ENCODE data around the gene GALNT14.

The GALNT14 gene

GRCh38 chr2:31078011-31078410 lies 60.2 kb downstream of the GALNT14 start:
- TF ChIP-seq CTCF (IDR thresholded peaks at IDR 0.05) (no peak), ZFX (IDR thresholded peaks at IDR 0.05; ENCODE audit: borderline replicate concordance) (no peak)
- no peak overlapping the region for H3K27ac ChIP-seq

- no peak for TF ChIP-seq ZFX (IDR thresholded peaks at IDR 0.05; ENCODE audit: borderline replicate concordance)
- no peak for TF ChIP-seq CTCF (IDR thresholded peaks at IDR 0.05)
- H3K27ac ChIP-seq: no peak overlapping the region
Measured at GRCh38 chr2:31075941-31076590, 62.2 kb downstream of the GALNT14 start.

GRCh38 chr2:31075431-31075830 lies 62.8 kb downstream of the GALNT14 start:
- no peak for TF ChIP-seq CTCF (IDR thresholded peaks at IDR 0.05)
- TF ChIP-seq ZFX (IDR thresholded peaks at IDR 0.05; ENCODE audit: borderline replicate concordance): no peak
- H3K27ac ChIP-seq: no peak overlapping the region

GRCh38 chr2:31071741-31072140 lies 66.5 kb downstream of the GALNT14 start:
- no peak for TF ChIP-seq ZFX (IDR thresholded peaks at IDR 0.05; ENCODE audit: borderline replicate concordance)
- TF ChIP-seq CTCF (IDR thresholded peaks at IDR 0.05): no peak
- no peak overlapping the region for H3K27ac ChIP-seq

DNA sequence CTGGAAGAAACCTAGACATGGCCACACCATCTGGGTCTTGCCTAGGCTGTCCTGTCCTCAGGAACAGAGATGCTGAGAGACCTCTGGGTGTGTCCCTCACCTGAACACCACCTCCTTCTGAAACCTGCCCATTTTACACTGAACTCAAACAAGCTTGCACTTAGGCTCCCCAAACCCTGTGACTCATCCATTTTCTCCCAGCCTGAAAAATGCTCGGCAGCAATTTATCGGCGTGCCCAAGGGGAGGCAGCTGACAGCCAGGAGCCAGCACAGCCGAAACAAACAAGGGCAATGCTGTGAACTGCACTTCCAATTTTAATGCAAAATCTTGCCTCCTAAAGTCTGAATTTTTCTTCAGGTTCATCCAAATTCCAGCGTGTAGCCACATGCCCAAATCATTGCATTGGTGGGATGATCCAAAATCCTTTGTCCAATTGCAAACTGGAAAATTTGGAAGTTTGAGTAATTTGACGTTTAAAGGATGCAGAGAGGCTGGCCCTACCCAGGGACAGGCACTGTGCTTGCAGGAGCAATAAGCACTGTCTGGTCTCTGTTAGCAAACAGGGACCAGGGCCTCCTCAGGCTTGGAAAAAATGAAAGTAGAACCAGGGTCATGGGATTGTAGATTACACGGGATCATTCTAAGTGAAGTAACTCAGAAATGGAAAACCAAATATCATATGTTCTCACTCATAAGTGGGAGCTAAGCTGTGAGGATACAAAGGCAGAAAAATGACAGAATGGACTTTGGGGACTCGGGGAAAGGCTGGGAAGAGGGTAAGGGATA lies 67.7 kb downstream of the GALNT14 start:
- H3K27ac ChIP-seq: no peak overlapping the region
- TF ChIP-seq ZFX (IDR thresholded peaks at IDR 0.05; ENCODE audit: borderline replicate concordance) (no peak), CTCF (IDR thresholded peaks at IDR 0.05) (no peak)

GRCh38 chr2:31069643-31070325 lies 68.5 kb downstream of the GALNT14 start:
- H3K27ac ChIP-seq: no peak overlapping the region
- TF ChIP-seq CTCF (IDR thresholded peaks at IDR 0.05) (no peak), ZFX (IDR thresholded peaks at IDR 0.05; ENCODE audit: borderline replicate concordance) (no peak)

DNA sequence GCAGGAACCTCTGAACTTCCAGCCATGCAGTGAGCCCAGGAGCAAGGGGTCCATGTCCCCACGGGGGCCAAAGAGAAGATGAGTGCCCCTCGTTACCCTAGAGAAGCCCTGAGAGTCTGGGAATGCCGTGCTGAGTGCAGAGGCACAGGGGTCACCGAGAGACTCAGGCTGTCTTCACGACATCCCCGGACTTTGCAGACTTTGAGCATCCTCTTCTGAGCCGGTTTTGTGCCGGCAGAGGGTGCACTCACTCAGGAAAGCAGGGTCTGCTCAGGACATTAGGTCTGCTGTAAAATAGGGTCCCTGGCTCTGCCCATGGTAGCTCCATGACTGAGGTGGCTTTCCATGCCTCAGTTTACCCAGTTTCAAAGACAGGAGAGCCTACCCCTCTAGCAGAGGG lies 71.0 kb downstream of the GALNT14 start:
- TF ChIP-seq ZFX (IDR thresholded peaks at IDR 0.05; ENCODE audit: borderline replicate concordance): no peak
- TF ChIP-seq CTCF (IDR thresholded peaks at IDR 0.05): peak; percentile 16; the same call in 1 of the 2 replicates
- no peak overlapping the region for H3K27ac ChIP-seq

Data from 22Rv1 (cell line).